ENCODE results near the gene HACD2. TPM values are rescaled to one million over a fixed set of nuclear protein-coding genes. Genes with fewer than 3 reads are reported as not detected.

HACD2 gene
- total RNA-seq, 1 donor from 2014 or later = 25.5 TPM

DNA sequence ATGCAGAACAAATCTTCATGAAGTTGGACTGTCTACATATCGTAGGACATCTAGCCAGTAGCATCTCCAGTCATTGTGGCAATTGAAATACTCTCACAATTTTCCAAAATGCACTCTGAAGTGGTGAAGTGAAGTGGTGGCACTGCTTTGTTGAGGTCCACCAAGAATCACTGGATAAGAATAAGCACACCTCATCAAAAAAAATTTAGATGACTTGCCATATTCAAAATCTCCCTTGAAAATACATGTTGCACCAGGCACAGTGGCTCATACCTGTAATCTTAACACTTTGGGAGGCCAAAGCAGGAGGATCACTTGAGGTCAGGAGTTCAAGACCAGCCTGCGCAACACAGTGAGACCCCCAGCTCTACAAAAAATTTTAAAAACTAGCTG is 12.9 kb downstream of the HACD2 start:
- no peaks in the 10 kb centered on the region for H3K27me3 ChIP-seq (ENCODE audit: control insufficient read depth, insufficient read depth, low read length)

DNA sequence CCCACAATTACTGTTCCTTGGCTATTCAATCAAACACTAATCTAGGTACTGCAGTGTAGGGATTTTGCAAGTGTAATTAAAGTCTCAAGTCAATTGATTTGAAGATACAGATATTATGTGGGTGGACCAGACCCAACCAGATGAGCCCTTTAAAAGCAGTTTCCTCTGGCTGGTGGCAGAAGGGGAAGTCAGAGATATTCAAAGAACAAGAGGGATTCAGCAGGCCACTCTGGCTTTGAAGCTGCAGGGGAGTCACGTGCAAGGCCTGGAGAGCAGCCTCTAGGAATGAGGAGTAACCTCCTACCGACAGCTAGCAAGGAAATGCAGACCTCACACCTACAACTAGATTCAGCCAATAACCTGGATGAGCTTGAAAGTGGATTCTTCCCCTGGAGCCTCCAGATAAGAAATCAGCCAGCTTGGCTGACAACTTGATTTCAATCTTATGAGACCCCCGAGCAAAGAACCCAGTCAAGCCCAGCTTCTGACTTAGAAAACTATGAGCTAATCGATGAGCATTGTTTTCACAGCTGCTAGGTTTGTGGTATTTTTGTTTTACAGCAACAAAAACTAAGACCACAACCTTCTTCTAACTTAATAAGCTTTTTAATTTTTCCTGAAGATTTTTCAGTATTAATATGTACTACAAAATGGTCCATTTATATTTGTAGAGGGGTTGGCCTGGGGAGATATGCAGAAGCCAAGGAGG is 13.4 kb downstream of the HACD2 start:
- H3K27me3 ChIP-seq (ENCODE audit: control insufficient read depth, insufficient read depth, low read length) = no peaks in the 10 kb centered on the region
- no peak for DNase-seq (ENCODE audit: low read depth)
- TF ChIP-seq, protein P1, sequence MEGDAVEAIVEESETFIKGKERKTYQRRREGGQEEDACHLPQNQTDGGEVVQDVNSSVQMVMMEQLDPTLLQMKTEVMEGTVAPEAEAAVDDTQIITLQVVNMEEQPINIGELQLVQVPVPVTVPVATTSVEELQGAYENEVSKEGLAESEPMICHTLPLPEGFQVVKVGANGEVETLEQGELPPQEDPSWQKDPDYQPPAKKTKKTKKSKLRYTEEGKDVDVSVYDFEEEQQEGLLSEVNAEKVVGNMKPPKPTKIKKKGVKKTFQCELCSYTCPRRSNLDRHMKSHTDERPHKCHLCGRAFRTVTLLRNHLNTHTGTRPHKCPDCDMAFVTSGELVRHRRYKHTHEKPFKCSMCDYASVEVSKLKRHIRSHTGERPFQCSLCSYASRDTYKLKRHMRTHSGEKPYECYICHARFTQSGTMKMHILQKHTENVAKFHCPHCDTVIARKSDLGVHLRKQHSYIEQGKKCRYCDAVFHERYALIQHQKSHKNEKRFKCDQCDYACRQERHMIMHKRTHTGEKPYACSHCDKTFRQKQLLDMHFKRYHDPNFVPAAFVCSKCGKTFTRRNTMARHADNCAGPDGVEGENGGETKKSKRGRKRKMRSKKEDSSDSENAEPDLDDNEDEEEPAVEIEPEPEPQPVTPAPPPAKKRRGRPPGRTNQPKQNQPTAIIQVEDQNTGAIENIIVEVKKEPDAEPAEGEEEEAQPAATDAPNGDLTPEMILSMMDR (IDR thresholded peaks at IDR 0.05; ENCODE audit: insufficient read depth, low read length, poor library complexity, severe bottlenecking) = no peak
- H3K36me3 ChIP-seq (ENCODE audit: control insufficient read depth, insufficient read depth, low read length) = no peaks in the 10 kb centered on the region
- H3K4me3 ChIP-seq (ENCODE audit: low read depth, low read length) = no peak overlapping the region

More for the DNA sequence above, 12.9 kb downstream of the HACD2 start:
- Histone ChIP-seq H3K4me3 (ENCODE audit: low read depth, low read length) (no peak overlapping the region), H3K36me3 (ENCODE audit: control insufficient read depth, insufficient read depth, low read length) (no peaks in the 10 kb centered on the region)
- DNase-seq (ENCODE audit: low read depth) = no peak
- TF ChIP-seq, protein P1 (IDR thresholded peaks at IDR 0.05; ENCODE audit: insufficient read depth, low read length, poor library complexity, severe bottlenecking) = no peak

DNA sequence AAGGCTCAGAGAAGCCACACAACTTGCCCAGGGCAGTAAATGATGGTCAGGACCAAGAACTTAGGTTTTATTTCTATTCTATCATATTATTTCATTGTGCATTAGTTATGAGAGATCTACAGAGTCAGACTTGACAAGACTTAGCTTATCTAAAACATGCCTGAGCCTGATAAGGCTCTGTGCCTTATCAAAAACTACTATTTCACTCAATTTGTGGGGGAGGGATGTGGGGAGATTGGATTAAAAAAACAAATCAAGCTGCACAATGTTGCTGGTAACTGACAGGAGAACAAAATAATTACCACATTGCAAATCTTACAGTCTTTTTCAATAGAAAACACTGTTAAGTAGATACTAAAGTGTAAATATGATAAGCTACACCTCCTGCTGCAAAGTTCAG is 16.0 kb downstream of the HACD2 start:
- TF ChIP-seq, protein P1 (IDR thresholded peaks at IDR 0.05; ENCODE audit: insufficient read depth, low read length, poor library complexity, severe bottlenecking) = no peak
- no peak for DNase-seq (ENCODE audit: low read depth)
- no peaks in the 10 kb centered on the region for H3K36me3 ChIP-seq (ENCODE audit: control insufficient read depth, insufficient read depth, low read length)

DNA sequence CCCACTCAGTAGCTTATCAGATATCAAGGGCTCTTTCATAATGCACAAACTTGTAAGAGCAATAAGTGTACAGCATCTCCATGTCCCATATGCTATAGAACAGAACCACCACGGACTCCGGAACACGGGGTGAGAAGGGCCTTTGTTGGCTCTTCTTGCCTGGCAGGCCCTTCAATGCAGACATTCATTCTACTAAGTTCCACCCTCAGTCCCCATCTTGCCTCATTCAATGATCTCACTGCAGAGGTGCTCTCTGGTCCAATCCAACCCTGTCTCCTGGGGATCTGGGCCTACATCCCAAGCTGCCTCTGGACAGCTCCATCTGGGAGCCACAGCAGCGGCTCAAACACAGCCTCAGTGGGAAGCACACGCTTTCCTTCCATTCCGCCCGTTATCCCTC is 16.8 kb downstream of the HACD2 start:
- Histone ChIP-seq H3K4me3 (ENCODE audit: low read depth, low read length) (no peak overlapping the region), H3K36me3 (ENCODE audit: control insufficient read depth, insufficient read depth, low read length) (no peaks in the 10 kb centered on the region), H3K27me3 (ENCODE audit: control insufficient read depth, insufficient read depth, low read length) (no peaks in the 10 kb centered on the region)
- TF ChIP-seq, protein P1 (IDR thresholded peaks at IDR 0.05; ENCODE audit: insufficient read depth, low read length, poor library complexity, severe bottlenecking) = no peak
- DNase-seq (ENCODE audit: low read depth) = no peak

More for the DNA sequence above, 16.0 kb downstream of the HACD2 start:
- Histone ChIP-seq H3K27me3 (ENCODE audit: control insufficient read depth, insufficient read depth, low read length) (no peaks in the 10 kb centered on the region), H3K4me3 (ENCODE audit: low read depth, low read length) (no peak overlapping the region)

DNA sequence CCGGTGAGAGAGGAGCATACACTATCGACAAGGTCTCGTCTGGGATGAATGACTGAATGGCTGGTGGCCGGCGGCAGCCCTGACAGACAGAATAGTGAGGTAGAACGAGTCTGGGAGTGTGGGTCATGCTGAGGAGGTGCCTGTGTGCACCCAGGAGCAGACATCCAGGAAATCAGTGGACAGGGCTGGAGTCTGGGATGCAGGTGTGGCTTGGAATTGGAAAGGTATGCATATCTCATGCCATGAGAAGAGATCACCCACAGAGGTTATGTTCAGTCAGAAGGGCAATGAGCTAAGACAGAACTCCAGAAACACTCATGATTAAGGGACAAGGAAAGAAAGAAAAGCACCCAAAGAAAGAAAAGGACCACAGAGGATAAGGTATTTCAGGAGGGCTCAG is 20.8 kb downstream of the HACD2 start:
- Histone ChIP-seq H3K4me3 (ENCODE audit: low read depth, low read length) (no peak overlapping the region), H3K36me3 (ENCODE audit: control insufficient read depth, insufficient read depth, low read length) (no peaks in the 10 kb centered on the region), H3K27me3 (ENCODE audit: control insufficient read depth, insufficient read depth, low read length) (no peaks in the 10 kb centered on the region)
- DNase-seq (ENCODE audit: low read depth) = no peak
- TF ChIP-seq, protein P1 (IDR thresholded peaks at IDR 0.05; ENCODE audit: insufficient read depth, low read length, poor library complexity, severe bottlenecking) = no peak

DNA sequence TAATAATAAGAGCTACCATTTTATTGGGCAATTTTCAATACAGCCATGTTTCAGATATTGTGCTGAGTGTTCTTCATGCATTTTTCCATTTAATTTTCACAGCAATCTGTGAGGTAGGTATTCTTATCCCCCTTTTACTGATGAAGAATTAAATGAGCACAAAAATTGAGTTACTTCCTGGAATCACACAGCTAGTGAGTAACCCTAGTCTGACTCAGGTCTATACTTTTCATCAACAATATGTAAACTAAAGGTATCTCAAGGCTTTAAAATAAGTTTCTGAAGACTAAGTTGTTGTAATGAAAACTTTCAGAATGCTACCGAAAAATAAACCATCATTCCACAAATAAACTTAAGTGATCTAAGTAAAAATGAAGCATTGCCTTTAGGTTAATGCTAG is 22.3 kb downstream of the HACD2 start:
- Histone ChIP-seq H3K36me3 (ENCODE audit: control insufficient read depth, insufficient read depth, low read length) (no peaks in the 10 kb centered on the region), H3K4me3 (ENCODE audit: low read depth, low read length) (no peak overlapping the region), H3K27me3 (ENCODE audit: control insufficient read depth, insufficient read depth, low read length) (no peaks in the 10 kb centered on the region)
- TF ChIP-seq, protein P1 (IDR thresholded peaks at IDR 0.05; ENCODE audit: insufficient read depth, low read length, poor library complexity, severe bottlenecking) = no peak
- no peak for DNase-seq (ENCODE audit: low read depth)

Data from kidney epithelial cell (primary cell).